ENCODE results near the gene PCSK6.
"Not testable (repeated sequence)": the region's sequence is repeated elsewhere in the genome, so short reads cannot be mapped to it uniquely, and the experiment has no call there.

The PCSK6 gene

GRCh38 chr15:101357333-101357732 is 132.2 kb downstream of the PCSK6 start:
- H3K27me3 Mint-ChIP-seq, result peaks cover 8% of the 10 kb centered on the region
- H3K36me3 Mint-ChIP-seq (ENCODE audit: low read depth), result no peaks in the 10 kb centered on the region
- no peak for DNase-seq
- no peak overlapping the region for H3K27ac Mint-ChIP-seq
- H3K9me3 Mint-ChIP-seq, result no peaks in the 10 kb centered on the region
- peaks cover 2% of the 10 kb centered on the region for H3K4me1 Mint-ChIP-seq (ENCODE audit: low read depth)
- H3K4me3 Mint-ChIP-seq, result no peak overlapping the region

DNA sequence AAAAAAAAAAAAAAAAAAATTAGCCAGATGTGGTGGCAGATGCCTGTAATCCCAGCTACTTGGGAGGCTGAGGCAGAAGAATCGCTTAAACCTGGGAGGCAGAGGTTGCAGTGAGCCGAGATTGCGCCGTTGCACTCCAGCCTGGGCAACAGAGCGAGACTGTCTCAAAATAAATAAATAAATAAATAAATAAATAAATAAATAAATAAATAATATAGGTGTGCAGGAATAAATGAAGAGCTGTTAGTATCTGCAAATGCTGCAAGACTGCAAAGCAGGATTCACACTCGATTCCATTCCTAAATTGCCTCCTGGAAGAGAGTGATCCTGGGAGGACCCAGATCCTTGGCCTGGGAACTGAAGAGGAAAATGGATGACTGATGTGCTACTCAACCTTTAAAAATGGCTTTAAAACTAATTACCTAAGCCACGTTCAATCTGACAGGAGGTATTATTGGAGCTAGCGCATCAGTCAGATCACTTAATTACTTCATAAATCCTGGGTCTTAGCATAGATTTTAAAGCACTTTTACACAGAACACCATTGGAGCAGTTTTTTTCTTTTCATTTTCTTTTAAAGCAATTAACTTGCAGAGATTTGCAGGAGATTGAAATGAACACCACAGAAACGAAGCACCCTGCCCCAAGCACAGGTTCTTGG is 132.9 kb downstream of the PCSK6 start:
- H3K9me3 Mint-ChIP-seq; H3K4me1 Mint-ChIP-seq (ENCODE audit: low read depth); H3K27me3 Mint-ChIP-seq; H3K36me3 Mint-ChIP-seq (ENCODE audit: low read depth); DNase-seq; H3K27ac Mint-ChIP-seq; H3K4me3 Mint-ChIP-seq: not testable (repeated sequence)

DNA sequence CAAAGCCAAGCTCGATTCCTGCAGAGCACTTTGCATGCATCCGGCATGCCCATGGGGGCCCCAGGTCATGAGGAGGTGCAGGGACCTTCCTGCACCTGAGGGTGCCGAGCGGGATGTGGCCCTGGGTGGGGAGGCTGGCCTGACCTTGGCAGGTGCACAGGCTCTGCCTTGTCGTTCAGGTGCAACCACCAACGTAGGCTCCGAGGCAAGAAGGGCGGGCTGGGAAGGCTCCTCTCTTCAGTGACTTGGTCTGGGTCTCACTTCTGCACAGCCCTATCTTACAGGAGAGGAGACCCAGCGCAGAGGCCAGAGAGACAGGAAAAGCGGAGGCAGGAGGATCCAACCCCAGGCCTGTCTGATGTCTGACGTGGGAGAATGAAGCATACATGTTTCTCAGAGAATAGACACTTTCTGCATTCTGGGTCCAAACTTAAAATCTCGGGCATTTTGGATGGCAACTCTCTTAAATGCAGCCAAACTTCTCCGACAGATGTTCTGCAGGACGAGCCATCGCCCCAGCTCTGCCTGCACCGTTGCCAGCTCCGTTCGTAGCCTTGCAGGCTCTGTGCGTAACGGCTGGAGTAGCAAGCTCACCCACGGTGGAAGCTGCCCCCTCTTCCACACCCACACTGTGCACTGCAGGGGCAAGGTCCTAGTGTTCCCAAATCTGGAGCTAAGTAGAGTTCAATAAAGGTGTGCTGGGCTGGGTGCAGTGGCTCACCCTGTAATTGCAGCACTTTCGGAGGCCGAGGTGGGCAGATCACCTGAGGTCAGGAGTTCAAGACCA is 133.6 kb downstream of the PCSK6 start:
- Mint-ChIP-seq H3K9me3 (no peaks in the 10 kb centered on the region), H3K27me3 (peaks cover 13% of the 10 kb centered on the region), H3K36me3 (ENCODE audit: low read depth) (no peaks in the 10 kb centered on the region), H3K4me3 (no peak overlapping the region), H3K4me1 (ENCODE audit: low read depth) (no peaks in the 10 kb centered on the region), H3K27ac (no peak overlapping the region)
- no peak for DNase-seq

- no peak overlapping the region for H3K27ac Mint-ChIP-seq
- no peaks in the 10 kb centered on the region for H3K36me3 Mint-ChIP-seq (ENCODE audit: low read depth)
- no peak overlapping the region for H3K4me3 Mint-ChIP-seq
- H3K9me3 Mint-ChIP-seq, result no peaks in the 10 kb centered on the region
- no peak for DNase-seq
- H3K27me3 Mint-ChIP-seq, result peaks cover 13% of the 10 kb centered on the region
- no peaks in the 10 kb centered on the region for H3K4me1 Mint-ChIP-seq (ENCODE audit: low read depth)
Observed at GRCh38 chr15:101354891-101355623, 134.4 kb downstream of the PCSK6 start.

DNA sequence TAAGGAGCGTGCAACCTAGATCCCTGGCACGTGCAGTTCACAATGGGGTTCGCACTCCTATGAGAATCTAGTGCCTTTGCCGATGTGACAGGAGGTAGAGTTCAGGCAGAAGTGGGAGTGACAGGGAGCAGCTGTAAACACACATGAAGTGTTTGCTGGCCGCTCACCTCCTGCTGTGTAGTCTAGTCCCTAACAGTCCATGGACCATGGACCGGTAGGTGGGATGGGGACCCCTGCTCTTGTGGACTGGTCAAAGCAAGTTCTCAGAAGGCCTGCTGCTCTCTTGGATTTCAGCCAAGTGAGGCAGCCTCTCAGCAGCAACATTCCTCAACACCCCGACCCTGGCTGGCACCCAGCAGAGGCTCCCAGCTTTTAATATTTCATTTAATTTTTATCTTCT is 136.3 kb downstream of the PCSK6 start:
- no peak overlapping the region for H3K4me3 Mint-ChIP-seq

GRCh38 chr15:101351736-101352135 is 137.8 kb downstream of the PCSK6 start:
- no peak for DNase-seq
- no peaks in the 10 kb centered on the region for H3K36me3 Mint-ChIP-seq (ENCODE audit: low read depth)
- peaks cover 33% of the 10 kb centered on the region for H3K27me3 Mint-ChIP-seq
- H3K27ac Mint-ChIP-seq, result no peak overlapping the region
- H3K4me3 Mint-ChIP-seq, result no peak overlapping the region
- no peaks in the 10 kb centered on the region for H3K4me1 Mint-ChIP-seq (ENCODE audit: low read depth)
- H3K9me3 Mint-ChIP-seq, result no peaks in the 10 kb centered on the region

More for the DNA sequence above, 136.3 kb downstream of the PCSK6 start:
- Mint-ChIP-seq H3K27ac (no peak overlapping the region), H3K36me3 (ENCODE audit: low read depth) (no peaks in the 10 kb centered on the region), H3K9me3 (no peaks in the 10 kb centered on the region), H3K4me1 (ENCODE audit: low read depth) (no peaks in the 10 kb centered on the region), H3K27me3 (peaks cover 22% of the 10 kb centered on the region)
- DNase-seq, result no peak

GRCh38 chr15:101349047-101349951 is 140.2 kb downstream of the PCSK6 start:
- no peak overlapping the region for H3K27ac Mint-ChIP-seq
- H3K27me3 Mint-ChIP-seq, result peaks cover 47% of the 10 kb centered on the region
- H3K9me3 Mint-ChIP-seq, result no peaks in the 10 kb centered on the region
- no peak overlapping the region for H3K4me3 Mint-ChIP-seq
- H3K36me3 Mint-ChIP-seq (ENCODE audit: low read depth), result no peaks in the 10 kb centered on the region
- DNase-seq, result no peak
- H3K4me1 Mint-ChIP-seq (ENCODE audit: low read depth), result no peaks in the 10 kb centered on the region

DNA sequence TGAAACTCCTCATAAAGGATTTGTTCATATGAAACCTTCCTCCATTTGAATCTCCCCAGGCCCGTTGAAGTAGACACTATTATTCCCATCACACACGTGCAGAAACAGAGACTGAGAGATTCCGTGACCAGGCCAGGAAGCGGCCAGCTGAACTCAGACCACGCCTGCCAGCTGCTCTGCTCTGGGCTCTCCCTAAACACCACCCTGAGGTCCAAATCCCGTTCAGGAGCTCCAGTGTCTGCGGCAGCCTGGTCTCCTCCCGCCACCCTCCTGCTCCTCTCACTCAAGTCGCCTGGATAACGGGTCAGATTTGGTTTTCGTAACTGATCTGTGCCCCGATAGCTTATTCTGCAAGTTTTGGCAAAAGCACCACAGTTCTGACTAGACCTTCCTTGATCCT is 140.9 kb downstream of the PCSK6 start:
- no peaks in the 10 kb centered on the region for H3K4me1 Mint-ChIP-seq (ENCODE audit: low read depth)
- H3K27ac Mint-ChIP-seq, result no peak overlapping the region
- no peaks in the 10 kb centered on the region for H3K9me3 Mint-ChIP-seq
- H3K36me3 Mint-ChIP-seq (ENCODE audit: low read depth), result no peaks in the 10 kb centered on the region
- no peak for DNase-seq
- peaks cover 50% of the 10 kb centered on the region for H3K27me3 Mint-ChIP-seq
- no peak overlapping the region for H3K4me3 Mint-ChIP-seq

DNA sequence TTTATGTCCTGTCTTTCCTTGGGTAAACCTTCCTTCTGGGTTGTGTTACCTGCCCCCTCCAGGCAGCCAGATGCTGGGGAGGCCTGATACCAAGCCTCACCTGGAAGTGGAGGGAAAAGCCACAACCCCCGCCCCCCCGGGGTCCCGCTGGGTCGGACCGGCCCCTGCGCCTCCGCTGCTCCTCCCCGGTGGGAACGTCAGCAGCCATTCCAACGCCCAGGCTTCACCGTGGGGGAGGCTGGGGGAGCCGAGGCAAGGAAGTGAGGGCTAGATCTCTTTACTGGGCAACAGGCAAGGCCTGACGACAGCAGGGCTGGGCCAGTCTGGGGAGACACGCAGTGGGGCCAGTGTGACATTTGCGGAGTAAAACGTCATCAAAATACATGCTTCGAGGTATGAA is 141.5 kb downstream of the PCSK6 start:
- no peaks in the 10 kb centered on the region for H3K9me3 Mint-ChIP-seq
- H3K27ac Mint-ChIP-seq, result no peak overlapping the region
- H3K27me3 Mint-ChIP-seq, result peaks cover 48% of the 10 kb centered on the region
- no peaks in the 10 kb centered on the region for H3K36me3 Mint-ChIP-seq (ENCODE audit: low read depth)
- H3K4me3 Mint-ChIP-seq, result no peak overlapping the region
- no peaks in the 10 kb centered on the region for H3K4me1 Mint-ChIP-seq (ENCODE audit: low read depth)
- no peak for DNase-seq

DNA sequence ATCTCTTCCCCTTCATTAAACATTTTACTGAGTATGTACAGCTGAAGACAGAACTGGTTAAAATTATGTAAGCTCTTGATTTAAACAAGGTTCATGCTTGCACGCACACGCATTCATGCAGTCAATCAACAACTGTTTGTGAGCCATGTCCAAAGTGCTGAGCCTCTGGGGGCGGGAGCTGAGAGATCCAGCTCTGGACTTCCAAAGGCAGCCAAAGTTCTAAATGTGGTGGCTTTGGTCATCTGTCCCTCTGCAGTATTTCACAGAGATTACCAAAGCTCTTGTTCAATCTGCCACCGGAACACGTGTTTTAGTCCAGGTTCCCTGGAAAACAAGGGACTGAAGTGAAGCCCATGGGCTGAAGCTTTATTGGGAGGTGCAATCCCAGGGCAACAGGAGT is 142.1 kb downstream of the PCSK6 start:
- peaks cover 42% of the 10 kb centered on the region for H3K27me3 Mint-ChIP-seq
- no peak overlapping the region for H3K4me3 Mint-ChIP-seq
- no peaks in the 10 kb centered on the region for H3K4me1 Mint-ChIP-seq (ENCODE audit: low read depth)
- H3K9me3 Mint-ChIP-seq, result no peaks in the 10 kb centered on the region
- no peak for DNase-seq
- H3K36me3 Mint-ChIP-seq (ENCODE audit: low read depth), result no peaks in the 10 kb centered on the region
- no peak overlapping the region for H3K27ac Mint-ChIP-seq

GRCh38 chr15:101346928-101347327 is 142.6 kb downstream of the PCSK6 start:
- Mint-ChIP-seq H3K27me3 (peaks cover 41% of the 10 kb centered on the region), H3K27ac (no peak overlapping the region), H3K9me3 (no peaks in the 10 kb centered on the region), H3K4me1 (ENCODE audit: low read depth) (no peaks in the 10 kb centered on the region), H3K36me3 (ENCODE audit: low read depth) (no peaks in the 10 kb centered on the region), H3K4me3 (no peak overlapping the region)
- DNase-seq, result no peak

DNA sequence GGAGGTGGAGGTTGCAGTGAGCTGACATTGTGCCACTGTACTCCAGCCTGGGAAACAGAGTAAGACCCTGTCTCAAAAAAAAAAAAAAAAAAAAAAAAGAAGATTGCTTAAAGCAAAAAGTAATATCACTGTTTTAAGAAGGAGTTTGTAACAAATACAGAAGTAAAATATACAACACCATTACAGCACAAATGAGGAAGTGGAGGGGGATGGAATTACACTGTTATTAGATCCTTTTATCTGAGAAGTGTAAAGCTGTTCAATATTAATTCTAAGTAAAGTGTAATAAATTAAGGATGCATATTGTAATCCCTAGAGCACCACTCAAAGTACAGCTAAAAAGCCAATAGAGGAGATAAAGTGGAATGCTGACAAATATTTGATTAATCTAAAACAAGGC is 147.5 kb downstream of the PCSK6 start:
- Mint-ChIP-seq H3K27ac (no peak overlapping the region), H3K27me3 (peaks cover 30% of the 10 kb centered on the region), H3K4me3 (no peak overlapping the region), H3K36me3 (ENCODE audit: low read depth) (no peaks in the 10 kb centered on the region), H3K4me1 (ENCODE audit: low read depth) (no peaks in the 10 kb centered on the region), H3K9me3 (no peaks in the 10 kb centered on the region)
- DNase-seq, result no peak

DNA sequence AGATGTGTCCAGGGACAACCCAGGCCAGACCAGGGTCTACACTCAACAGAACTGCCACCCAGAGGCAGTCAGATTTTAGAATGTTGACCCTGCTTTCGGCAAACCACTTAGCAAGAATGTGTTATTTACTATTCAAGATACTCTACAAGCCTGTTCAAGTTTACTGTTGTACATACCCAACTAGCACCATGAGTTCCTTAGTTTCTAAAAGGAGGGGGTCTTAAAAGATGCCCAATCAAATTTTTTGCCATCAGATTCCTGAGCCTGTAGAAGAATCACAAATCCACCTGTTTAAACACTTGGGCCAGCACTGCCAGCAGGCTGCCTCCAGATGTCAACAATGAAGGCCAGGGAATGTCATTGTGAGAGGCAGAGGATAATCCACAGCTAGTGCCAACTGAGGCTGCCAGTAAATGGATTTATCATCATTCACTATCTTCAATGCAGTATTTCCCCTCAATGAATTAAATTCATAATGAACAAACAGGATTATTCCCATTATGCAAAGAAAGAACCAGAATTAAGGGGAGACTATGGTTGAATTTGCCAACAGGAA is 150.9 kb downstream of the PCSK6 start:
- H3K27ac Mint-ChIP-seq, result no peak overlapping the region
- DNase-seq, result no peak
- H3K4me1 Mint-ChIP-seq (ENCODE audit: low read depth), result peaks cover 13% of the 10 kb centered on the region
- H3K27me3 Mint-ChIP-seq, result peaks cover 10% of the 10 kb centered on the region
- H3K36me3 Mint-ChIP-seq (ENCODE audit: low read depth), result peaks cover 6% of the 10 kb centered on the region
- no peak overlapping the region for H3K4me3 Mint-ChIP-seq
- H3K9me3 Mint-ChIP-seq, result peaks cover 12% of the 10 kb centered on the region

DNA sequence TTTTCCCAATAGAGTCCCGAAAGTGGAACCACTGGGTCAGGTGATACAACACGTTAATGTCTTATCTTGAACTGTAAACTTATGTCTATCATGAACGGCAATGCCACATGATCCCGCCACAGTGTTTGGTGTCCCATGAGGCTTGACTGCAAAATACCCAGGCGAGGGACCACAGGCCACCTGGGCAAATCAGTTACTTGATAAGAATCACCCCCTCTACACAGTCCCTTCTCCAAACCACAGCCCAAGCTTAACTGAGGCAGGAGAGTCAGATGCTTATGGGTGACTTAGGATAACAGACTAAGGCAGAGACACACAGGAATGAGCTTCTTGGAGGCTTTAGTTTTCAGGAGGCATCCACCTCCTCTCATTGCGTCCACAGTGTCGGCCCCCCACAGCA is 151.5 kb downstream of the PCSK6 start:
- H3K36me3 Mint-ChIP-seq (ENCODE audit: low read depth), result peaks cover 6% of the 10 kb centered on the region
- H3K4me3 Mint-ChIP-seq, result no peak overlapping the region
- H3K27me3 Mint-ChIP-seq, result peaks cover 10% of the 10 kb centered on the region
- no peak for DNase-seq
- peaks cover 17% of the 10 kb centered on the region for H3K9me3 Mint-ChIP-seq
- H3K4me1 Mint-ChIP-seq (ENCODE audit: low read depth), result peaks cover 19% of the 10 kb centered on the region
- no peak overlapping the region for H3K27ac Mint-ChIP-seq

Data from activated T-cell treated with anti-CD3 and anti-CD28 coated beads, Interleukin-2, amount 50 U/mL, for 24 hours (primary cell).